H1 (cell line): ENCODE measurements around the gene TANC1. TPM values are rescaled to one million over a fixed set of nuclear protein-coding genes. Genes with fewer than 3 reads are reported as not detected.

Experiments
- RBBP5 ChIP-seq: IDR thresholded peaks from 2 replicates; pipeline ENCODE4 v1.7.1; 2012; ENCODE audit warnings: low read depth, mild to moderate bottlenecking, inconsistent platforms, low read length, moderate library complexity, borderline replicate concordance
- RNF2 ChIP-seq: fragments of 200-900, 300-1000 bp; sonication (generic); IDR thresholded peaks from 2 replicates; pipeline ENCODE4 v1.7.1; 2016; ENCODE audit warnings: borderline replicate concordance, low read depth, mild to moderate bottlenecking, antibody characterized with exemption, low read length; ENCODE audit not compliant: poor library complexity, severe bottlenecking; ENCODE audit errors: missing control alignments
- RXRA ChIP-seq: IDR thresholded peaks from 2 replicates; pipeline ENCODE4 v1.6.1; 2011; ENCODE audit warnings: low read depth, mild to moderate bottlenecking, low read length, moderate library complexity; ENCODE audit not compliant: insufficient read depth
- SP1 ChIP-seq: IDR thresholded peaks from 2 replicates; pipeline ENCODE4 v1.6.1; 2011; ENCODE audit warnings: low read depth, low read length
- SRF ChIP-seq: IDR thresholded peaks from 2 replicates; pipeline ENCODE4 v1.6.1; 2011; ENCODE audit warnings: mild to moderate bottlenecking, low read depth, low read length, moderate library complexity
- polyA plus RNA-seq, 7 experiments: library from polyadenylated mRNA; depleted of rRNA in 3 of 7; stranded (reverse) in 5 of 7; unstranded in 2 of 7; fragments of >200 nt in 5 of 7; fragments of 200-250 nt in 2 of 7; gene quantifications; 1 replicate in 5 of 7; 2 replicates in 1 of 7; 4 replicates in 1 of 7; pipeline versions ENCODE4 v1.2.1 to v1.2.3, GENCODE V29; 2011 to 2013; ENCODE audit warnings: missing spikeins in 2 of 7, mixed read lengths in 2 of 7
- total RNA-seq: library from RNA; stranded (reverse); fragmentation: NEBNext Ultra II Directional; extraction: Animal tissue kit (Norgen Biotek cat#: 25700); gene quantifications from 2 replicates; pipeline ENCODE4 v1.2.1, GENCODE V29; 2021

Gene TANC1
- total and polyA plus RNA-seq, 2 of the 8 experiments (the other 6 are each of a cell fraction or from before 2014, with no cell fraction given), result 4.1 to 7.6 TPM

DNA sequence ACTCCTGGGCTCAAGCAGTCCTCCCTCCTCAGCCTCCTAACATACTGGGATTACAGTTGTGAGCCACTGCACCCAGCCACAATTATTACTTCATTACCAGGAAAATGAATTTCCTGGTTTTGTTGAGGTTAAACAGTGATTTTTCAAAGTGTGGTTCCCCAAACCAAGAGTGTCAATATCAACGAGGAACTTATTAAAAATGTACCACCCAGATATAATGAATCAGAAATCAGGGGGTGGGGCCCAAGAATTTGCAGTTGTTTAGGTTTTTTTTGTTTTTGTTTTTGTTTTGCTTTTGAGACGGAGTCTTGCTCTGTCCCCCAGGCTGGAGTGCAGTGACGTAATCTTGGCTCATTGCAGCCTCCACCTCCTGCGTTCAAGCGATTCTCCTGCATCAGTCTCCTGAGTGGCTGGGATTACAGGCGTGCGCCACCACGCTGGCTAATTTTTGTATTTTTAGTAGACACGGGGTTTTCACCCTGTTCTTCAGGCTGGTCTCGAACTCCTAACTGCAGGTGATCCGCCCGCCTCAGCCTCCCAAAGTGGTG lies 224.0 kb downstream of the TANC1 start (continued):
- TF ChIP-seq RNF2 (no peak), SRF (no peak), SP1 (no peak), RBBP5 (no peak), RXRA (no peak)
